Panc1 (cell line): Measurements from ENCODE around the gene ADD1.

Source experiments
- POLR2AphosphoS5 ChIP-seq: IDR thresholded peaks from 2 replicates; pipeline ENCODE4 v1.6.1; 2012; ENCODE audit warnings: mild to moderate bottlenecking, low read depth, low read length, moderate library complexity
- TCF7L2 ChIP-seq: IDR thresholded peaks from 2 replicates; pipeline ENCODE4 v1.6.1; 2011; ENCODE audit warnings: mild to moderate bottlenecking, low read depth, low read length, inconsistent platforms
- TF ChIP-seq, protein P1 (sequence below), 2 experiments: IDR thresholded peaks; 2 replicates each; pipeline ENCODE4 v1.6.1; 2011 to 2012; ENCODE audit warnings: low read depth in 2 of 2, control low read depth in 1 of 2, low read length in 1 of 2, mild to moderate bottlenecking in 1 of 2, moderate library complexity in 1 of 2; ENCODE audit not compliant: insufficient read depth in 1 of 2
- TF ChIP-seq, protein P2 (sequence below): fragments of 450-650 bp; IDR thresholded peaks from 2 replicates; pipeline ENCODE4 v1.5.1; 2017; ENCODE audit warnings: mild to moderate bottlenecking

DNA sequence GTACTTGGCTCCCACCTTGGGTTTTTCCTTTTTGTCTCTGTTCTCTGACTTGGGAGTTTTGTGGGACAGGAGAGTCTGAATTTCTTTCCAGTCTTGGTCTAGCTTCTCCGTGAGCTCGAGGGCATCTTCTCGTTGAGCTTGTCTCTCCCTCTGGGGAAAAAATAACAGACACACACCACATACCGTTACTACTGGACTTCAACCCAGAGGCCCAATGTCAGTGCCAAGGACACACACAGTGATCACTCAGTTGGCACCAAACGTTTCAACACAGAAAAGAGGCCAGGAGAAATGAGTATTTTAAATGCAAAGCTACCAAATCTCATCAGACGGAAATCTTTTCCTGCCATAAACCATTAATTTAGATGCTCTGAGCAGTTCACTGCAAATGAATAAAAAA is 109.9 kb downstream of the ADD1 start:
- TF ChIP-seq, protein P1, sequence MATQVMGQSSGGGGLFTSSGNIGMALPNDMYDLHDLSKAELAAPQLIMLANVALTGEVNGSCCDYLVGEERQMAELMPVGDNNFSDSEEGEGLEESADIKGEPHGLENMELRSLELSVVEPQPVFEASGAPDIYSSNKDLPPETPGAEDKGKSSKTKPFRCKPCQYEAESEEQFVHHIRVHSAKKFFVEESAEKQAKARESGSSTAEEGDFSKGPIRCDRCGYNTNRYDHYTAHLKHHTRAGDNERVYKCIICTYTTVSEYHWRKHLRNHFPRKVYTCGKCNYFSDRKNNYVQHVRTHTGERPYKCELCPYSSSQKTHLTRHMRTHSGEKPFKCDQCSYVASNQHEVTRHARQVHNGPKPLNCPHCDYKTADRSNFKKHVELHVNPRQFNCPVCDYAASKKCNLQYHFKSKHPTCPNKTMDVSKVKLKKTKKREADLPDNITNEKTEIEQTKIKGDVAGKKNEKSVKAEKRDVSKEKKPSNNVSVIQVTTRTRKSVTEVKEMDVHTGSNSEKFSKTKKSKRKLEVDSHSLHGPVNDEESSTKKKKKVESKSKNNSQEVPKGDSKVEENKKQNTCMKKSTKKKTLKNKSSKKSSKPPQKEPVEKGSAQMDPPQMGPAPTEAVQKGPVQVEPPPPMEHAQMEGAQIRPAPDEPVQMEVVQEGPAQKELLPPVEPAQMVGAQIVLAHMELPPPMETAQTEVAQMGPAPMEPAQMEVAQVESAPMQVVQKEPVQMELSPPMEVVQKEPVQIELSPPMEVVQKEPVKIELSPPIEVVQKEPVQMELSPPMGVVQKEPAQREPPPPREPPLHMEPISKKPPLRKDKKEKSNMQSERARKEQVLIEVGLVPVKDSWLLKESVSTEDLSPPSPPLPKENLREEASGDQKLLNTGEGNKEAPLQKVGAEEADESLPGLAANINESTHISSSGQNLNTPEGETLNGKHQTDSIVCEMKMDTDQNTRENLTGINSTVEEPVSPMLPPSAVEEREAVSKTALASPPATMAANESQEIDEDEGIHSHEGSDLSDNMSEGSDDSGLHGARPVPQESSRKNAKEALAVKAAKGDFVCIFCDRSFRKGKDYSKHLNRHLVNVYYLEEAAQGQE (IDR thresholded peaks at IDR 0.05; ENCODE audit: insufficient read depth in 1 of 2, low read depth in 2 of 2, low read length in 1 of 2): no peak
- TF ChIP-seq, protein P2, sequence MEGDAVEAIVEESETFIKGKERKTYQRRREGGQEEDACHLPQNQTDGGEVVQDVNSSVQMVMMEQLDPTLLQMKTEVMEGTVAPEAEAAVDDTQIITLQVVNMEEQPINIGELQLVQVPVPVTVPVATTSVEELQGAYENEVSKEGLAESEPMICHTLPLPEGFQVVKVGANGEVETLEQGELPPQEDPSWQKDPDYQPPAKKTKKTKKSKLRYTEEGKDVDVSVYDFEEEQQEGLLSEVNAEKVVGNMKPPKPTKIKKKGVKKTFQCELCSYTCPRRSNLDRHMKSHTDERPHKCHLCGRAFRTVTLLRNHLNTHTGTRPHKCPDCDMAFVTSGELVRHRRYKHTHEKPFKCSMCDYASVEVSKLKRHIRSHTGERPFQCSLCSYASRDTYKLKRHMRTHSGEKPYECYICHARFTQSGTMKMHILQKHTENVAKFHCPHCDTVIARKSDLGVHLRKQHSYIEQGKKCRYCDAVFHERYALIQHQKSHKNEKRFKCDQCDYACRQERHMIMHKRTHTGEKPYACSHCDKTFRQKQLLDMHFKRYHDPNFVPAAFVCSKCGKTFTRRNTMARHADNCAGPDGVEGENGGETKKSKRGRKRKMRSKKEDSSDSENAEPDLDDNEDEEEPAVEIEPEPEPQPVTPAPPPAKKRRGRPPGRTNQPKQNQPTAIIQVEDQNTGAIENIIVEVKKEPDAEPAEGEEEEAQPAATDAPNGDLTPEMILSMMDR: no peak
- TF ChIP-seq POLR2AphosphoS5: no peak
- TF ChIP-seq TCF7L2: no peak
